ENCODE measurements around the gene DLX3. TPM values are rescaled to one million over a fixed set of nuclear protein-coding genes. Genes with fewer than 3 reads are reported as not detected.

Gene DLX3
- total and polyA plus RNA-seq, 2 experiments from 2014 or later = 0.63 to 2.1 TPM

DNA sequence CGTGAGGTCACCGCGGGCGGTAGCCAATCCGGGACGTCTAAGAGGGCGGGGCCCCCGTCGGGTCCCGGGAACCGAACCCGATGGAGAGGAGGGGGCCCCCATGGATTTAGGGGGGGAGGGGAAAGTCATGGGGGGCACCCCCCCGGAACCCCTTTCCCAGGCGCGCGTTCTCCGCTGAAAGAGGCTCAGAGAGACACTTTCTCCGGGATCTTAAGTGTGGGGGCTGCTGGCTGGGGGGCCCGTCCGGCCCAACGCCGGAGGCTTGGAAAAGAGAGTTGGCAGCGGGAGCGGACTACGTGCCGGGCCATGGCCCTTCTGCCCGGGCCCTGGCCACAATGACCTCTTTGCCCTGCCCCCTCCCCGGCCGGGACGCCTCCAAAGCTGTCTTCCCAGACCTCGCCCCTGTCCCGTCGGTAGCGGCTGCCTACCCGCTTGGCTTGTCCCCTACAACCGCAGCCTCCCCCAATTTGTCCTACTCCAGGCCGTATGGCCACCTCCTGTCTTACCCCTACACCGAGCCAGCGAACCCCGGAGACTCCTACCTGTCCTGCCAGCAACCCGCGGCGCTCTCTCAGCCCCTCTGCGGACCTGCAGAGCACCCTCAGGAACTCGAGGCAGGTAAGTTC is 25.8 kb downstream of the DLX3 start, which contains the start of gene DLX4:
TSS of gene DLX4 (plus strand) at position 57 of the 626 bp plus-strand sequence. CDS start at position 336, 279 bp downstream.
- no peak for TF ChIP-seq CTCF (IDR thresholded peaks at IDR 0.05; ENCODE audit: low read depth, low read length)
- peaks cover 4% of the 10 kb centered on the region for H3K4me1 ChIP-seq (ENCODE audit: low read depth)
- H3K36me3 ChIP-seq = no peaks in the 10 kb centered on the region
- no peak within 1 kb of the TSS for H3K27ac ChIP-seq
- peaks cover 100% of the 10 kb centered on the region for H3K27me3 ChIP-seq
- H3K9me3 ChIP-seq (ENCODE audit: low read depth) = no peaks in the 10 kb centered on the region
- no peak for DNase-seq (ENCODE audit: low read depth in 1 of 2, low spot score in 1 of 2)
- peak within 1 kb of the TSS; percentile 34 for H3K4me3 ChIP-seq

GRCh38 chr17:49968405-49969133 is 26.5 kb downstream of the DLX3 start:
- Histone ChIP-seq H3K27me3 (peaks cover 100% of the 10 kb centered on the region), H3K27ac (no peak overlapping the region), H3K4me1 (ENCODE audit: low read depth) (peaks cover 4% of the 10 kb centered on the region), H3K36me3 (no peaks in the 10 kb centered on the region), H3K9me3 (ENCODE audit: low read depth) (no peaks in the 10 kb centered on the region), H3K4me3 (peak overlapping the region; percentile 34)
- no peak for TF ChIP-seq CTCF (IDR thresholded peaks at IDR 0.05; ENCODE audit: low read depth, low read length)
- DNase-seq (ENCODE audit: low read depth in 1 of 2, low spot score in 1 of 2) = peak; percentile 79 to 83

DNA sequence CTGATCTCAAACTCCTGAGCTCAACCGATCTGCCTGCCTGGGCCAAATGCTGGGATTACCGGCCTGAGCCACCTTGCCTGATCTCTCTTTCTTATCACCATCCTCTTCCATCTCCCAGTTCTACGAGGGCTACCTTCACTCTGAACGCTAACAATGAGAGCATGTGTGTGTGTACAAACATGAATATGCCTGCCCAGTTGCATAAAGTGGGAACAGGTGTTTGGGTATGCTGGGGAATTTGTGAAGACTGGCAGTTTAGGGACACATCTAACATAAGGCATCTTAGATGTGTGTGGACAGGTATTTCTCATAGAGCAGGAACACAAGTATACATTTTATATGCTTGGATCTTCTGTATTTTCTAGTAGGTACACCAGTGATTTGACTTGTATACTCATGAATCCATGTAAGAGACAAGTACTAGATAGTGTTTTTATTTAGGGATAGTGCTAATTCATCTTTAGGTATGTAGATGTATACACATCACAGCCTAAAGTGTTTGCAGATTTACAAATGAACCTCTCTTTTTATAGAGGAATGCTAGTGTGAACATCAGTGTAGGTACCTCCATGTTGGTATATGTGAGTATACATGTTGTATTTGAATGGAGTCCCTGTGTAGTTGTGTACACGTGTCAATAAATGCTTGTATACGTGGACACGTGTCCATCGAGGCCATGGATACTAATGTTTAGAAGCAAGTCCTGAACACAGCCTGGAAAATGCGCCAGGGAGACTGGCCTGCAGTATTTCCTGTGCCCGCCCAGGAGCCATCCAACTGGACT is 27.2 kb downstream of the DLX3 start:
- peaks cover 4% of the 10 kb centered on the region for H3K4me1 ChIP-seq (ENCODE audit: low read depth)
- H3K36me3 ChIP-seq = no peaks in the 10 kb centered on the region
- DNase-seq (ENCODE audit: low read depth in 1 of 2, low spot score in 1 of 2) = no peak
- H3K4me3 ChIP-seq = peak overlapping the region; percentile 34
- no peak for TF ChIP-seq CTCF (IDR thresholded peaks at IDR 0.05; ENCODE audit: low read depth, low read length)
- no peak overlapping the region for H3K27ac ChIP-seq
- H3K9me3 ChIP-seq (ENCODE audit: low read depth) = no peaks in the 10 kb centered on the region
- H3K27me3 ChIP-seq = peaks cover 100% of the 10 kb centered on the region

DNA sequence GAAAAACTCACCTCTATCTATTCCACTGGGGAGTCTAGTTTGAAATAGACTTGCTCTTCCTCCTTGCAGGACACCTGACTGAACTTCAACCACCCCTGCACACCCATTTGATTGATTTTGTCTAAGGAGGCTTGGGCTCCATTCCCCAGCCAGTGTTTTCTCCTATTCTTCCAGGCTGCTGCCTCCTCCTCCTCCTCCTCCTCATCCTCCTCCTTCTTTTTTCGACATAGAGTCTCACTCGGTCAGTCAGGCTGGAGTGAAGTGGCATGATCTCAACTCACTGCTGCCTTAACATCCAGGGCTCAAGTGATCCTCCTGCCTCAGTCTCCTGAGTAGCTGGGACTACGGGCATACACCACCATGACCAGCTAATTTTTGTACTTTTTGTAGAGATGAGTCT is 27.8 kb downstream of the DLX3 start:
- no peaks in the 10 kb centered on the region for H3K36me3 ChIP-seq
- no peak for DNase-seq (ENCODE audit: low read depth in 1 of 2, low spot score in 1 of 2)
- H3K27ac ChIP-seq = no peak overlapping the region
- peaks cover 100% of the 10 kb centered on the region for H3K27me3 ChIP-seq
- no peak for TF ChIP-seq CTCF (IDR thresholded peaks at IDR 0.05; ENCODE audit: low read depth, low read length)
- H3K9me3 ChIP-seq (ENCODE audit: low read depth) = no peaks in the 10 kb centered on the region
- H3K4me3 ChIP-seq = no peak overlapping the region
- H3K4me1 ChIP-seq (ENCODE audit: low read depth) = peaks cover 4% of the 10 kb centered on the region

- Histone ChIP-seq H3K27ac (no peak overlapping the region), H3K4me3 (no peak overlapping the region), H3K4me1 (ENCODE audit: low read depth) (peaks cover 4% of the 10 kb centered on the region), H3K36me3 (no peaks in the 10 kb centered on the region), H3K27me3 (peaks cover 100% of the 10 kb centered on the region), H3K9me3 (ENCODE audit: low read depth) (no peaks in the 10 kb centered on the region)
- no peak for TF ChIP-seq CTCF (IDR thresholded peaks at IDR 0.05; ENCODE audit: low read depth, low read length)
- no peak for DNase-seq (ENCODE audit: low read depth in 1 of 2, low spot score in 1 of 2)
Measured at GRCh38 chr17:49966767-49967166, 28.3 kb downstream of the DLX3 start.
